Neural cell (in vitro differentiated cells): ENCODE data around the gene ARHGAP9.

Experiments
- EP300 ChIP-seq: fragments of 450-650 bp; conservative IDR thresholded peaks from 2 replicates; pipeline ENCODE4 v1.6.1; 2014; ENCODE audit warnings: antibody characterized with exemption, mild to moderate bottlenecking, moderate library complexity; ENCODE audit not compliant: poor library complexity, severe bottlenecking
- MXI1 ChIP-seq: fragments of 450-650 bp; conservative IDR thresholded peaks from 2 replicates; pipeline ENCODE4 v1.6.1; 2014; ENCODE audit warnings: antibody characterized with exemption, mild to moderate bottlenecking; ENCODE audit not compliant: poor library complexity, severe bottlenecking
- SMC3 ChIP-seq: fragments of 450-650 bp; conservative IDR thresholded peaks from 2 replicates; pipeline ENCODE4 v1.6.1; 2014; ENCODE audit warnings: antibody characterized with exemption, mild to moderate bottlenecking, moderate library complexity; ENCODE audit not compliant: poor library complexity
- TF ChIP-seq, protein P1 (sequence below): fragments of 450-650 bp; IDR thresholded peaks from 2 replicates; pipeline ENCODE4 v1.5.1; 2014; ENCODE audit warnings: antibody characterized with exemption, mild to moderate bottlenecking, moderate library complexity; ENCODE audit not compliant: poor library complexity, severe bottlenecking
- TF ChIP-seq, protein P2 (sequence below): IDR thresholded peaks from 2 replicates; pipeline ENCODE4 v1.6.1; 2012; ENCODE audit warnings: borderline replicate concordance

DNA sequence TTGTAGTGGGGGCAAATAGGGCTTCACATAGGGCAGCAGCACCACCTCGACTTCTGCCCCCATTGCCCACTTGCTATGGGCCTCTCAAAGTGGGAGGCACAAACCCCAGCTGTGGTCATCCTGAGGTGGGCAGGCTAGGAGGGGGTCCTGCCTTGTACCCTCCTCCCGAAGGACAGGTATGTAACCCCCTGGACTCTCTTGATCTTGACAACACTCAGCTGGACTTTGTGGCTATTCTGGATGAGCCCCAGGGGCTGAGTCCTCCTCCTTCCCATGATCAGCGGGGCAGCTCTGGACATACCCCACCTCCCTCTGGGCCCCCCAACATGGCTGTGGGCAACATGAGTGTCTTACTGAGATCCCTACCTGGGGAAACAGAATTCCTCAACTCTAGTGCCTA lies 8.0 kb downstream of the ARHGAP9 start:
- TF ChIP-seq, protein P1, sequence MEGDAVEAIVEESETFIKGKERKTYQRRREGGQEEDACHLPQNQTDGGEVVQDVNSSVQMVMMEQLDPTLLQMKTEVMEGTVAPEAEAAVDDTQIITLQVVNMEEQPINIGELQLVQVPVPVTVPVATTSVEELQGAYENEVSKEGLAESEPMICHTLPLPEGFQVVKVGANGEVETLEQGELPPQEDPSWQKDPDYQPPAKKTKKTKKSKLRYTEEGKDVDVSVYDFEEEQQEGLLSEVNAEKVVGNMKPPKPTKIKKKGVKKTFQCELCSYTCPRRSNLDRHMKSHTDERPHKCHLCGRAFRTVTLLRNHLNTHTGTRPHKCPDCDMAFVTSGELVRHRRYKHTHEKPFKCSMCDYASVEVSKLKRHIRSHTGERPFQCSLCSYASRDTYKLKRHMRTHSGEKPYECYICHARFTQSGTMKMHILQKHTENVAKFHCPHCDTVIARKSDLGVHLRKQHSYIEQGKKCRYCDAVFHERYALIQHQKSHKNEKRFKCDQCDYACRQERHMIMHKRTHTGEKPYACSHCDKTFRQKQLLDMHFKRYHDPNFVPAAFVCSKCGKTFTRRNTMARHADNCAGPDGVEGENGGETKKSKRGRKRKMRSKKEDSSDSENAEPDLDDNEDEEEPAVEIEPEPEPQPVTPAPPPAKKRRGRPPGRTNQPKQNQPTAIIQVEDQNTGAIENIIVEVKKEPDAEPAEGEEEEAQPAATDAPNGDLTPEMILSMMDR: no peak
- no peak for TF ChIP-seq EP300
- no peak for TF ChIP-seq MXI1
- TF ChIP-seq, protein P2, sequence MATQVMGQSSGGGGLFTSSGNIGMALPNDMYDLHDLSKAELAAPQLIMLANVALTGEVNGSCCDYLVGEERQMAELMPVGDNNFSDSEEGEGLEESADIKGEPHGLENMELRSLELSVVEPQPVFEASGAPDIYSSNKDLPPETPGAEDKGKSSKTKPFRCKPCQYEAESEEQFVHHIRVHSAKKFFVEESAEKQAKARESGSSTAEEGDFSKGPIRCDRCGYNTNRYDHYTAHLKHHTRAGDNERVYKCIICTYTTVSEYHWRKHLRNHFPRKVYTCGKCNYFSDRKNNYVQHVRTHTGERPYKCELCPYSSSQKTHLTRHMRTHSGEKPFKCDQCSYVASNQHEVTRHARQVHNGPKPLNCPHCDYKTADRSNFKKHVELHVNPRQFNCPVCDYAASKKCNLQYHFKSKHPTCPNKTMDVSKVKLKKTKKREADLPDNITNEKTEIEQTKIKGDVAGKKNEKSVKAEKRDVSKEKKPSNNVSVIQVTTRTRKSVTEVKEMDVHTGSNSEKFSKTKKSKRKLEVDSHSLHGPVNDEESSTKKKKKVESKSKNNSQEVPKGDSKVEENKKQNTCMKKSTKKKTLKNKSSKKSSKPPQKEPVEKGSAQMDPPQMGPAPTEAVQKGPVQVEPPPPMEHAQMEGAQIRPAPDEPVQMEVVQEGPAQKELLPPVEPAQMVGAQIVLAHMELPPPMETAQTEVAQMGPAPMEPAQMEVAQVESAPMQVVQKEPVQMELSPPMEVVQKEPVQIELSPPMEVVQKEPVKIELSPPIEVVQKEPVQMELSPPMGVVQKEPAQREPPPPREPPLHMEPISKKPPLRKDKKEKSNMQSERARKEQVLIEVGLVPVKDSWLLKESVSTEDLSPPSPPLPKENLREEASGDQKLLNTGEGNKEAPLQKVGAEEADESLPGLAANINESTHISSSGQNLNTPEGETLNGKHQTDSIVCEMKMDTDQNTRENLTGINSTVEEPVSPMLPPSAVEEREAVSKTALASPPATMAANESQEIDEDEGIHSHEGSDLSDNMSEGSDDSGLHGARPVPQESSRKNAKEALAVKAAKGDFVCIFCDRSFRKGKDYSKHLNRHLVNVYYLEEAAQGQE: no peak
- TF ChIP-seq SMC3: no peak
